Endothelial cell of umbilical vein (primary cell): Measurements from ENCODE around the gene ADCY9.

ENCODE experiments used
- CTCF ChIP-seq, 2 donors: IDR thresholded peaks; 1 replicate in 1 of 2; 2 replicates in 1 of 2; pipeline ENCODE4 v1.5.1; 2011; ENCODE audit warnings: low read length in 2 of 2, mild to moderate bottlenecking in 2 of 2, moderate library complexity in 2 of 2, control low read depth in 1 of 2, inconsistent platforms in 1 of 2, low read depth in 1 of 2; ENCODE audit not compliant: insufficient read depth in 1 of 2; ENCODE audit errors: extremely low read depth in 1 of 2
- EZH2 ChIP-seq: IDR thresholded peaks from 2 replicates; pipeline ENCODE4 v1.6.1; 2012; ENCODE audit warnings: borderline replicate concordance, low read depth, mild to moderate bottlenecking, moderate library complexity, low read length, inconsistent platforms; ENCODE audit not compliant: severe bottlenecking
- POLR2A ChIP-seq: IDR thresholded peaks from 2 replicates; pipeline ENCODE4 v1.6.1; 2012; ENCODE audit warnings: low read depth, mild to moderate bottlenecking, control low read depth, low read length

- TF ChIP-seq EZH2 (no peak), POLR2A (no peak), CTCF (IDR thresholded peaks at IDR 0.05; ENCODE audit: extremely low read depth in 1 of 2, insufficient read depth in 1 of 2, low read depth in 1 of 2, low read length in 2 of 2) (no peak)
Measured at GRCh38 chr16:3946604-3947180, 169.6 kb downstream of the ADCY9 start.
